GM18520 (cell line): ENCODE data around the gene CCDC116.

ENCODE experiments used
- ATAC-seq: cut with Tn5 transposase; IDR thresholded peaks from one replicate; pipeline ENCODE4 v1.9.1; 2021; ENCODE audit not compliant: unreplicated experiment

Gene CCDC116

GRCh38 chr22:21650823-21651520 is 18.4 kb downstream of the CCDC116 start:
- ATAC-seq = no peak

GRCh38 chr22:21651521-21652009 is 19.0 kb downstream of the CCDC116 start:
- no peak for ATAC-seq

GRCh38 chr22:21652010-21652546 is 19.5 kb downstream of the CCDC116 start:
- ATAC-seq = peak; percentile 89

GRCh38 chr22:21652547-21653545 is 20.3 kb downstream of the CCDC116 start:
- ATAC-seq = no peak

GRCh38 chr22:21657020-21657359 is 24.4 kb downstream of the CCDC116 start:
- ATAC-seq = no peak

GRCh38 chr22:21657360-21658032 is 24.9 kb downstream of the CCDC116 start:
- ATAC-seq = peak; percentile 62

- ATAC-seq = no peak
These were observed 27.4 kb downstream of the CCDC116 start for GRCh38 chr22:21659864-21660525.

- ATAC-seq = no peak
These were observed 28.3 kb downstream of the CCDC116 start for GRCh38 chr22:21660904-21661303.

GRCh38 chr22:21661991-21662390 is 29.4 kb downstream of the CCDC116 start:
- ATAC-seq = no peak

GRCh38 chr22:21663738-21664137 is 31.2 kb downstream of the CCDC116 start:
- ATAC-seq = no peak

- ATAC-seq = no peak
These were observed 32.7 kb downstream of the CCDC116 start for GRCh38 chr22:21665047-21665851.

- ATAC-seq = no peak
These were observed 34.2 kb downstream of the CCDC116 start for GRCh38 chr22:21666786-21667185.

- ATAC-seq = no peak
These were observed 36.5 kb downstream of the CCDC116 start for GRCh38 chr22:21669026-21669425.

GRCh38 chr22:21672107-21672629 is 39.6 kb downstream of the CCDC116 start:
- no peak for ATAC-seq

- no peak for ATAC-seq
These were observed 41.2 kb downstream of the CCDC116 start for GRCh38 chr22:21673534-21674321.

- no peak for ATAC-seq
These were observed 42.2 kb downstream of the CCDC116 start for GRCh38 chr22:21674638-21675245.

GRCh38 chr22:21677606-21678443 is 45.3 kb downstream of the CCDC116 start:
- ATAC-seq = no peak
